Ramos (cell line): ENCODE data around the gene CFL1.
"Not testable (repeated sequence)": the region's sequence is repeated elsewhere in the genome, so short reads cannot be mapped to it uniquely, and the experiment has no call there.

Source experiments
- in situ Hi-C: fragments of 300-500 bp; cut with MboI; formaldehyde crosslinking; loops from one replicate; pipeline ENCODE4 v1.14.3; 2022; ENCODE audit warnings: low sequenced_read_pairs; ENCODE audit not compliant: unreplicated experiment

Gene CFL1

DNA sequence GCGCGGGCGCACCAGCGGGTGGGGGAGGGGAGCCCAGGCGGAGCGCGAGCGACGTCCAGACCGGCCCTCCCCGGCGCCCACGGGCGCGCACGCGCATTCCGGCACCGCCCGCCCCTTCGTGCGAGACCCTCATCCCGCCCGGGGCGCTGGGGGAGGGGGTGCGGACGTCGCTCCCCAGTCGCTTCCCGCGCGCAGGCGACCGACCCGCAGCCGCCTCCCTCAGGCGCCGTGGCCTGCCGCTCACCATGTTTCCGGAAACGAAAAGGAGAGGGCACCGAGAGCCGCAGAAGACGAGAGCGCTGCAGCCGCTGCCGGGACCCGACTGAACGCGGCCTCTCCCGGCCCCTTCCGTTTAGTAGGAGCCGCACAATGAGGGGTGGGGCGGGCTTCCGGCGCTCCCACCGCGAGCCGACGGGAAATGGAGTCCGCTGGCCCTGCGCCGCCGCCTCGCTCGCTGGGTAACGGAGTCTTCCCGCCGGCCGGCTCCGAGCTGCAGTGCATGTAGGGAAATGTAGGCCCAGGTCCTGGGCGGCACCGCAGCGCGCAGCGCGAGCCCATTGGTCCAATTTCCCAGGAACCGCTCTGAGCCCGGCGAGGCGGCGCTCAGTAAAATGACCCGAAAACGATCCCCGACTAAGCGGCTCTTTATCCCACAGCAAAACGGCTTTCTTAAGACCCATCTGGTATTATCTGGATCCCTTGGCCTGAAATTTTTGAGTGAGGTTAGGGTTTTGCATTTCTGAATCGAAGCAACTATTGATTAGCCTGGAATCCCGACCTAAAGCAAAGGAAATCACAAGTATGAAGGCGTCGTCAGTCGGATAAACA, at the start of gene CFL1:
Gene CFL1 (minus strand): TSS at position 328 of the 828 bp plus-strand sequence. CDS start 81 bp downstream, at position 247.
- in situ Hi-C loops: no loop called here

DNA sequence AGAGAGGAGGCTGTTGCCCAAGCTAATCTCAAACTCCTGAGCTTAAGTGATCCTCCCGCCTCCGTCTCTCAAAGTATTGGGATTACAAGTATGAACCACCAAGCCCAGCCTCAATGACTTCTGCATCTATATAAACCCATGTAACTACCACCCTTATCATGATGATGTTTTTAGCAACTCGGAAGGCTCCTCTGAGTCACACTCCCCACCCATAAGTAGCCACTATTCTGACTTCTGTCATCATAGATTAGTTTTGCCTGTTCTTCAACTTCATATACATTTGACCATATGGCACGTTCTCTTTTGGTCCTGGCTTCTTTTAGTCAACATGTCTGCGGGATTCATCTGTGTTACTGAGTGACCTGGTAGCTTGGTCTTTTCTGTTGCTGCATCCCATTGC, 48.6 kb upstream of the CFL1 start:
- in situ Hi-C loops: no loop called here

DNA sequence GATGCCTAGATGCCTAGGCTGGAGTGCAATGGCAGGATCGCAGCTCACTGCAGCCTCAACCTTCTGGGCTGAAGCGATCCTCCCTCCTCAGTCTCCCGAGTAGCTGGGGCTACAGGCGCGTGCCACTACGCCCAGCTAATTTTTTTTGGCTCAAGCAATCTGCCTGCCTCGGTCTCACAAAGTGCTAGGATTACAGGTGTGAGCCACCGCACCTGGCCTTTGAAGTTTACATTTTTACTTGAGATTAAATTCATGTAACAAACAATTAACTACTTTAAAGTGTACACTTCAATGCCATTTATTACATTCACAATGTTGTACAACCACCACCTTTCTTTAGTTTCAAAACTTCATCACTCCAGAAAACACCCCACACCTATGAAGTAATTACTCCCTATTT, 45.7 kb upstream of the CFL1 start:
- in situ Hi-C loops: no loop called here

DNA sequence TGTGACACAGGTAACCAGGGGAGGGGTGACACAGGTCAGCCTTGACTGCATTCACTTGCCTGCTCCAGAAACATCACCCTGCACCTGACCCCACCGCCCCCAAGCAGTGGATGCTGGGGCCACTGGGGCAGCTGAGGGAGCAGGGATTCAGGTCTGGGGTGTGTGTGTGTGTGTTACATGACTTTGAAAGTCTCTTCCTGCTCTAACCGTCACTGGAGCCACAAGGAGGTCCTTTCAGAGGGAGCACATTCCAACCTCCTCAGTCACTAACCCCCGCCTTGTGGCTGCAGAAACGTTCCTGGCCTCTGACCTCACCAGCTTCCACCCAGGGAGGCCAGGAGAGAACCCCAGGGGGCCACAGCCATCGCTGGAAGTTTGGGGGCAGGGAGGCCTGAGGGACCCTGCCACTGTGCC, 45.1 kb upstream of the CFL1 start:
- in situ Hi-C loops: no loop called here

DNA sequence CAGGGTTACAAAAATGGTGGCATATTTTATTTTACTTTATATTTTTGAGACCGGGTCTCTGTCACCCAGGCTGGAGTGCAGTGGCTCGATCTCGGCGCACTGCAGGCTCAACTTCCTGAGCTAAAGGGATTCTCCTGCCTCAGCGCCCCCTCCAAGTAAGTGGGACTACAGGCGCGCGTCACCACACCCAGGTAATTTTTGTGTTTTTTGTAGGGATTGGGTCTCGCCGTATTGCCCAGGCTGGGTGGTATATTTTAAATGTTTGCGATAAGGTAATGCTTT, 42.9 kb upstream of the CFL1 start:
- in situ Hi-C loops: no loop called here

DNA sequence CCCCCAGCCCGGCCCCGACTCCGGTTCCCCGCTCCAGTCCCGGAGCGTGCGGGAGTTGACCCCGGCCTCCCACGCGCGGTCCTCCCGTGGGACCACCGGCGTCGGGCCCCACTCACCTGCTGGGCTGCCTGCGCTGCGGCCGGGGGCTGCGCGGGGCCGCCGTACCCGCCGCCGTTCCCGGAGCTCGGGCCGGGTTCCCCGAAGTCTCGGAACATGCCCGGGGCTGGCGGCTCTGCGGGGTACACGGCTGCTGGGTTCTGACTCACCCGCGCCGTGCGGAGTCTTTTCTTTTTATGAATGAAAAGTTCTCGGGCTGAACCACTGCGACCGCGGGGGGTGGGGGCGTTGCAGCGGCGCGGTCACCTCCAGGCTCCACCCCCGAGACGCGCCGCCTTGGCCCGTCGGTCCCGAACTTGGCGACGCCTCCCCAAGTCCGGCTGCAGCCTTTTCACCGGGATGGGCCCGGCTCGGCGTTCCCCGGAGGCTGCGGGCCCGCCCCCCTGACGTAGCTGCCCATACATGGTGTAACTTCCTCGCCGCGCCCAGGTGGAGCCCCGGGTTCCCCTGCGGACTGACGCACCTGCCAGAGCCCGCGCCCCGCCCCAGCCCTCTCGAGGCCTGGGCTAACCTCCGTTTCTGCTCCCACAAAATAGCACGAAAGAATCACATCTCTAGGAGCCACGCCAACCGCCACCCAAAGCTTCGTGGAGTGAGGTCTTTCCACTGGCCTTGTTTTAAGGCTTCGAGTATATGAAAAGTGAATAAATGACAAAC, 42.3 kb upstream of the CFL1 start, which contains the start of gene FOSL1:
Gene FOSL1 (minus strand): TSS at position 264 of the 774 bp plus-strand sequence. CDS start 49 bp downstream, at position 215.
- in situ Hi-C loops: no loop called here

DNA sequence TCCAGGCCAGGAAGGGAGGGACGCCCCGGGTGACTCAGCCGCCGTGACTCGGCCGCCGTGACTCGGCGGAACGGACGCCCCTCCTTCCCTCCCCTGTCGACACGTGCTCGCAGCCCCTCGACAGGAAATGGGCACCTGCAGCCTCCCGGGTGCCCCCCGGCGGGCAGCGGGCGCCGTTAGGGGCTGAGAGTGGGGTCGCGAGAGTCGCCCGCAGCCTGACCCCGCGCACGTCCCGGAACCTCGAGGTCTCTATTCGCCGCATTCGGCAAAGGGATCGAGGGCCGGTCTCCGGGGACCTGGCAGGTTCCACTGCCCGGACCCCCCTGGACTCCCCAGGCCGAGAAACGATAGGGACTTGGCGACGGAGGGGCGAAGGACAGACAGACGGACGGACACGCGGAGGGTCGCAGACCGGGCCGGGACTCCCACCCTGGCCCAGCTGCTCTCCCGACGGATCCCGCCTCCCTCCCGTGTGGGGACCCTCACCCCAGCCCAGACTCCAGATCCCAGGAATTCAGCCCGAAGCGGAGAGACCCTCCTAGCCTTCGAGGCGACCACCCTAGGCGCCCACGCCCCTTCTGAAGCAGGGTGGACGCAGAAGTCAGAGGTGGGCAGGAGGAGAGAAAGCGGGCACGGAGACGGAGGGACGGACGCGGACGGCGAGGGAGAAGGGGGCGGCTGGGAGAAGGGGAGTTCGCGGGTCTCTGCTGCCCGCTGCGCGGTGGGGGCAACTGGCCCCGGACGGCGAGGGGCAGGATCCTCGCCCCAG, 41.6 kb upstream of the CFL1 start:
- in situ Hi-C loops: no loop called here

DNA sequence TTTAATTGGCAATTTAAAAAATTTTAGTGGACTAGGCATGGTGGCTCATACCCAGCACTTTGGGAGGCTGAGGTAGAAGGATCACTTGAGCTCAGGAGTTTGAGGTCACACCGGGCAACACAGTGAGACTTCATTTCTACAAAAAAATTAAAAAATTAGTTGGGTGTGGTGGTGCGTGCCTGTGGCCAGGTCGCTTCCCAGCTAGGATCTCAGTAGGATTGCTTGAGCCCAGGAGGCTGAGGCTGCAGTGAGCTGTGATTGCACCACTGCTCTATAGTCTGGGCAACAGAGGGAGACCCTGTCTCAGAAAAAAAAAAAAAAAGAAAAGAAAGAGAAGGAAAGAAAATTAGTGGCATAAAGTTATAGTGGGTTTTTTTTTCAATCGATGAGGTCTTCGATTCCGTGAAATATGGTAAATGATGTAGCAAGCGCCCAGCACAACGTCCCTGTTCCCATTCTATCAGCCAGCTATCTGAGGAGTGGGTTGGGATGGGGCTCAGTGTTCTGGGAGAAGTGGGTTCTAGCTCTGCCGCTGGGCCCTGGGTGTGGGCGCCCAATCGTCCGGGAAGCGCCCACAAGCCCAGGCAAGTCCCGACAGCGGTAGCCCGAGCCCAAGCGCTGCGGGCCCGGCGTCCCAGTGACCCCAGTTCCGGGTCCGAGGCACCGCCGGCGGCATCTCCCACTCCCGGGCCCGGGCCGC, 40.8 kb upstream of the CFL1 start:
- in situ Hi-C loops: no loop called here

DNA sequence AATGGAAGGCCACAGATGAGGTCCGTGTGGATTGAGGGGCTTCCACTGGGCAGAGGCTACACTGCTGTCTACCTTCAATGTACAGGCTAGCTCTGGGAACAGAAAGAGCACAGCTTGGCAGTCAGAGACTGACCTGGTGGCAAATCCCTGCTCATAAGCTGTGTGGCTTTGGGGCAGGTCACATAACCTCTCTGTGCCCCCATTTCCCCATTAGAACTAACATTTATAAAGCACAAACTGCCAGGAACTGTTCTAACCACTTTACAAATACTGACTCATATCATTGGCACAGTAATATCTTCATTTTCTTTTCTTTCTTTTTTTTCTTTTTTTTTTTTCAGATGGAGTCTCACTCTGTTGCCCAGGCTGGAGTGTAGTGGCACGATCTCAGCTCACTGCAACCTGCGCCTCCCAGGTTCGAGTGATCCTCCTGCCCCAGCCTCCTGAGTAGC, 39.1 kb upstream of the CFL1 start:
- in situ Hi-C loops: no loop called here

DNA sequence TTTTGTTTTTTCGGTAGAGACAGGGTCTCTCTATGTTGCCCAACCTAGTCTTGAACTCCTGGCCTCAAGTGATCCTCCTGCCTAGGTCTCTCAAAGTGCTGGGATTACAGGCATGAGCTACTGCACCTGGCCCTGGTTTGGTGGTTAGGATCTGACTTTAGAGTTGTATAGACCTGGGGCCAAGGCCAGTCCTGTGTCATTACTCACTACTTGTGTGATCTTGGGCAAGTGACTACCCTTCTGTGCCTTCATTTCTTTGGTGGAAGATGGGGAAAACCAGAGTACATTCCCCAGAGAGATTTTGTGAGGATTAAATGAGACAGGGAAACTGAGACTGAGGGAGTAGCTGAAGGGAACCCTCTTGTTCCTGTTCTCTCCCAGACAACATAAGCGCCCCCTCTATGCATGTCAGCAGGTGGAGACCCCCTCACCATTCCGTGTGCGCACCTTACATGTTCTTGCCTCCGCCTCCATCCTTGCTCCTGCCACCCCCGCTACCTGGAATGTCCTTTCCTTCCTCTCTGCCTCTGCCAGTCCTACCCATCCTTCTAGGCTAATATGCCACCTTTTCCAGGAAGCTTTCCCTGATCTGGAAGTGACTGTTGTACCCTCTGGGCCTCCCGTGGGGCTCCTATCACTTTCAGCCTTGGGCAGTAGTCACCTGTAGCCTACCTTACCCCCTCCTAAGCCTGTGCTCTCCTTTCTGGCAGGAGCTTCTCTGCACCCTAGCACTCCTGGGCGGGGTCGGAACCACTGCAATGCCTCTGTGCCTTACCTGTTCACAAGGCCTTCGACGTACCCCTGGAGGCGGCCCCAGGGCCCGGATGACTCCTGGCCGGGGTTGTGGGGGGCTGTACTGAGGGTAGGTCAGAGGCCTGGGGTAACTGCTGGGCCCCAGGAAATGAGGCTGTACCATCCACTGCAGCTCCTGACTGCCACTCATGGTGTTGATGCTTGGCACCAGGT, 38.3 kb upstream of the CFL1 start:
- in situ Hi-C loops: no loop called here

DNA sequence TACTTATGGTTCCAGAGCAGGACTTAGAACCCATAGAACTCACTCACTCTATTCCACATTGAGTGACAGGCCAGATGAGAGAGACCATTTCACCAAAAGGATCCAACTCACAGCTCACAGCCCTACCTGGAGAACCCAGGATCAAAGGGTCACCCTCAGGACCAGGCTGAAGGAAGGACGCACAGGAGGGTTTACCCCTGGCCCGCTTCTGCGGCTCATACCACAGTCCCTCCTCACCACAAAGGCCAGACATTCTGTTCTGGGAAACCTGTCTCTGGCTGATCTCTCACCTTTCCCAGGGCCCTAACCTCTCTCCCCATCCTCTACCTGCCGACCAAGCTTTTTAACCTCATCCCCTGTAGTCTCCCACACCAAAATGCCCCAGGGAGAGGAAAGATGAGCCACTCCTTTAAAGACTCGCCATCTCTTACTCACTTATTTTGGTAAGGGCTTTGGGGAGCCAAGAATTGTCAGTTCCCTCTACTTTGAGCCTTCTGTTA, 37.6 kb upstream of the CFL1 start:
- in situ Hi-C loops: no loop called here

DNA sequence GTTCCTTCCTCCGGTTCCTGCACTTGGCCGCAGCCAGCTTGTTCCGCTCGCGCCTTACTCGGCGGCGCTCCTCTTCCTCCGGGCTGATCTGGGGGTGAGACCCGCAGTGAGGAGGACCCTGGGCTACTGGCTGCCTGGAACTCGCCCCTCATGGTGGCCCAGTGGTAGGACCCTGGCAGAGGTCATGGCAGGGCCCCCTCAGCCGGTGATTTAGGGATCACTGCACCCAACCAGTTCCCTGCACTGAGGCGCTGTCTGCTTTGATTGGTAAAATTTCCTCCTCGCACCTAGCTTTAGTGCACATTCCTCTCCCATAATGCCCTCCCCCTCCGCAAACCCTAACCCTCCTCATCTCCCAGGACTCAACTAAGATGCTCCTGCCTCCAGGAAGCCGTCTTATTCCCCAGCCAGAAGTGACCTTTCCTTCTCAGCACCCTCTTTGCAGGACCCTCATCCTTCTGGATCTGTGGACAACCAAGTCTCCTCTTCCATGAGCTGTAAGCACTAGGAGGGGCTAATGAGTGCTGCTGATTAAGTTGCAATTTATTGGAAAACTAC, 36.1 kb upstream of the CFL1 start:
- in situ Hi-C loops: no loop called here

DNA sequence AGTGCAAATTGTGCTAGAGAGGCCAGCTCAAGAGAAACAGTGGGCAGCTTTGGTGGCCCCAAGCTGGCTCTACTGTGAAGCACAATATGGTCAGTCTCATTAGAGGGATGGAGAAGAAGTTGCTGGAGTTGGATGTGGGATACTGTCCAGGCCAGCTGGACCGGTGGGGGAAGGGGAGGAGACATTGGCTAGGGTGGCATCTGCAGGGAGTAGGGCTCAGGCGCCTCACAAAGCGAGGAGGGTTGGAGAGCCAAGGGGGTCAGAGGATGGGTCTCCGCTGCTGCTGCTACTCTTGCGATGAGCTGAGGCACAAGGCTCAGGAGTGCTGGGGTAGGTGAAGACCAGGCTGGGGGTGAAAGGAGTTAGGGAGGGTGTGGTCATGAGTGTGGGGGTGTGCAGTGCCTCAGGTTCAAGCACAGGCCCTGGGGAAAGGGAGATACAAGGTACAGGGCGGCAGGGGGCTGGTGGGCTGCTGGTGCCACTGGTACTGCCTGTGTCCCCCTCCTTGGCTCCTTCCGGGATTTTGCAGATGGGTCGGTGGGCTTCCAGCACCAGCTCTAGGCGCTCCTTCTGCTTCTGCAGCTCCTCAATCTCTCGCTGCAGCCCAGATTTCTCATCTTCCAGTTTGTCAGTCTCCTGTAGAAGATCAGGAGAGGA, 34.8 kb upstream of the CFL1 start:
- in situ Hi-C loops: no loop called here

DNA sequence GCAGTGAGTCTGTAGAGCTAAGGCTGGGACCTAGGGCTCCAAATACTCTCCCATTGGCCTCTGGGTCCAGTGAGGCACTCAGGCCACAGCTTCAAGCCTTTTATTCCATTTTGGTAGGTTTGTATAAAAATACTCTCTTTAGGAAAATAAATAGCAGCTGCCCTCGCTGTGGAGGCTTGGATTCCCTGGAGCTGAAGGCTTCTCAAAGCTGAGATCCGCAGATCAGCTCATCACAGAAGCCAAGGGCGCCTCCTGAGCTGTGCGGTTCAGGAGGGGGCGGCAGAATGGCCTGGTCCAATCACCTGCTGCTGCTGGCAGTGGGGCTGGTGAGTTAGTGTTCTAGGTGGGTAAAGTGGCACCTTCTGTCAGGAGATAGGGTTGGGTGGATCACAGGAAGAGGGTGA, 34.2 kb upstream of the CFL1 start:
- in situ Hi-C loops: not testable (repeated sequence)

DNA sequence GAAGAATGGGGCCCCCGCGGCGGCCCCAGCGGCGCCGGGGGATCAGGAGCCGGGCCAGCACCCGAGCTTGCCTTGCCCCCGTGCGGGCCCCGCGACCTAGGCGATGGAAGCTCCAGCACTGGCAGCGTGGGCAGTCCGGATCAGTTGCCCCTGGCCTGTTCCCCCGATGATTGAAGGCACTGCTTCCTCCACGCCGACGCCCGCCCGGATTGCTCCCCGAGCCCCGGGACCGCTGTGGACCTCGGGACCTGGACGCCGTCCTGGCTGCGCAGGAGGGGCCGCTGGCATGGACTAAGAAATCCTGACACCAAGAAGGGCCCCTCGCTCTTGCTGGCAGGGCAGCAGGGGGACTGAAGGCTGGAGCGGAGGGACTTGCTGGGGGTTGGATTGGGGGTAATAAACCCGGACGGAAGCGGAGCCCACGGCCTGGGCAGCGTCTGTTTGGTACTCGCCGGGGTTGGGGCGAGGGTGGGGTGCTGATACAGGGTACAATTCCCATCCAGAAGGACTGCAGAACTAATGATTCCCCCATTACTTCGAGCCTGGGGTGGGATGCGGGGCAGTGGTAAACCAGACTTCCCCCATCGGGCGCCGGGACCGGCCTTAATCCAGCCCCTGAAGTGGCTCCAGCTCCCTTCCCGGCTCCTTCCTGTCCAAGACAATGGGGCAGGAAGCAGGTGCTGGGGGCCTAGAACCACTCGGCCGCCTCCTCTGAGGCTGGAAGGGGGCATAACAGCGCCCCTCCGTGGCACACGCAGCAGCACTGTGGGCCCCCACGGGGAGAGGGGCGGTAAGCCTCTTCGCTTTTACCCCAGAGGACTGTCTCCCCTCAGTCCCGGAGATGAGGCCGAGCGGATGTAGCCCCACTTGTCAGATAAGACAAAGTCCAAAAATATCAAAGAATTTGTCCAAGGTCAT, 33.5 kb upstream of the CFL1 start:
- in situ Hi-C loops: no loop called here

DNA sequence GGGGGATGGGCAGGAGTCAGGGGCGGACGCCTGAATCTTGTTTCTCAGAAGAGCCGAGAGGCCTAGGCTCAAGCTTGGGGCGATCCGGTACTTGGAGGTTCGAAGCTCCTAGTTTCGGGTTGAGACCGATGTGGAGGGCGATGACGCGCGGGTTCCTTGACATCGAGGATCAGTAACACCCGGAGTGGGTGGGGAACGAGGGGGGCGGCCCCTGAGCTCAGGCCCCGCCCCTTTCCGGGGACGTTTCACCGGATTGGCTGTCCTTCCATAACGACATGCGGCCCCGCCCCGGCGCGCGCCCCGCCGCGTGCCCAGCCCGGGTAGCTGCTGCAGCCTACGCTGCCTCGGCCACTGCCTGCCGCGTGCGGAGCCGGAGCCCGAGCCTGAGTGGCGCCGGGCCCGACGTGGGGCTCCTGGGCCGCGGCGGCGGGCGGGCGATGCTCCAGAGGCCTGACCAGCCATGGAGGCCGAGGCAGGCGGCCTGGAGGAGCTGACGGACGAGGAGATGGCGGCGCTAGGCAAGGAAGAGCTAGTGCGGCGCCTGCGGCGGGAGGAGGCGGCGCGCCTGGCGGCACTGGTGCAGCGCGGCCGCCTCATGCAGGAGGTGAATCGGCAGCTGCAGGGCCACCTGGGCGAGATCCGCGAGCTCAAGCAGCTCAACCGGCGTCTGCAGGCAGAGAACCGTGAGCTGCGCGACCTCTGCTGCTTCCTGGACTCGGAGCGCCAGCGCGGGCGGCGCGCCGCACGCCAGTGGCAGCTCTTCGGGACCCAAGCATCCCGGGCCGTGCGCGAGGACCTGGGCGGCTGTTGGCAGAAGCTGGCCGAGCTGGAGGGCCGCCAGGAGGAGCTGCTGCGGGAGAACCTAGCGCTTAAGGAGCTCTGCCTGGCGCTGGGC, 32.6 kb upstream of the CFL1 start, which contains the start of gene CCDC85B:
Gene CCDC85B (plus strand): TSS at position 350 of the 895 bp plus-strand sequence. CDS start 111 bp downstream, at position 461.
- in situ Hi-C loops: no loop called here
